Activated CD4-positive, alpha-beta memory T cell treated with anti-CD3 and anti-CD28 coated beads, Interleukin-2, amount 10 ng/mL, durations not matched to agents 7 days and 5 days (primary cell): ENCODE results near the gene KMT2E. TPM values are rescaled to one million over a fixed set of nuclear protein-coding genes. Genes with fewer than 3 reads are reported as not detected.
A peak's percentile ranks its signal among the peaks of the same experiment; 100 is the strongest.
"Not testable (repeated sequence)": the region's sequence is repeated elsewhere in the genome, so short reads cannot be mapped to it uniquely, and the experiment has no call there.

ENCODE experiments used
- CTCF ChIA-PET: fragments of 350-600 bp; sonication (Branson Sonifier 250); formaldehyde crosslinking; loops from one replicate; lab custom pipeline; 2021; ENCODE audit warnings: antibody characterized with exemption, inconsistent platforms; lab: Charles Lee
- POLR2A ChIA-PET: fragments of 350-600 bp; sonication (Branson Sonifier 250); formaldehyde crosslinking; loops from one replicate; lab custom pipeline; 2021; ENCODE audit warnings: antibody characterized with exemption; lab: Charles Lee
- DNase-seq: peaks from one replicate; pipeline ENCODE4 v3.0.0-alpha.2; 2020
- H3K27ac Mint-ChIP-seq: one replicate; pipeline ENCODE4 v1.8.0; 2021; ENCODE audit warnings: mild to moderate bottlenecking, mixed read lengths
- H3K27me3 Mint-ChIP-seq: one replicate; pipeline ENCODE4 v1.8.0; 2021; ENCODE audit warnings: mixed read lengths
- H3K36me3 Mint-ChIP-seq: one replicate; pipeline ENCODE4 v1.8.0; 2021; ENCODE audit warnings: low read depth, mixed read lengths
- H3K4me1 Mint-ChIP-seq: one replicate; pipeline ENCODE4 v1.8.0; 2021; ENCODE audit warnings: mixed read lengths
- H3K4me3 Mint-ChIP-seq: one replicate; pipeline ENCODE4 v1.8.0; 2021; ENCODE audit warnings: mild to moderate bottlenecking, mixed read lengths
- H3K9me3 Mint-ChIP-seq: one replicate; pipeline ENCODE4 v1.8.0; 2021; ENCODE audit warnings: mixed read lengths
- total RNA-seq, 2 experiments: library from RNA; stranded (reverse); gene quantifications; one replicate each; pipeline ENCODE4 v1.2.3, GENCODE V29; 2021

KMT2E gene
- total RNA-seq, 2 experiments from 2014 or later = 122 to 128 TPM

- peaks cover 54% of the 10 kb centered on the region for H3K36me3 Mint-ChIP-seq
- POLR2A ChIA-PET = interaction anchor here (3.1 to 19.3 kb wide), 4 partner anchors 8 to 17 kb away, joined by 17 to 822 read pairs (median 22); partner anchors contain the start of gene KMT2E
- H3K9me3 Mint-ChIP-seq = no peaks in the 10 kb centered on the region
- peak overlapping the region; percentile 61 for H3K27ac Mint-ChIP-seq
- peak overlapping the region; percentile 43 for H3K4me3 Mint-ChIP-seq
- H3K4me1 Mint-ChIP-seq = peaks cover 84% of the 10 kb centered on the region
- CTCF ChIA-PET = interaction anchor here (0.9 to 7.6 kb wide), 4 partner anchors 10 to 20 kb away, joined by 3 to 66 read pairs (median 4); partner anchors contain the start of gene KMT2E
- DNase-seq = peak; percentile 34
- no peaks in the 10 kb centered on the region for H3K27me3 Mint-ChIP-seq
These were observed 10.7 kb upstream of the KMT2E start for GRCh38 chr7:105003275-105003674.

DNA sequence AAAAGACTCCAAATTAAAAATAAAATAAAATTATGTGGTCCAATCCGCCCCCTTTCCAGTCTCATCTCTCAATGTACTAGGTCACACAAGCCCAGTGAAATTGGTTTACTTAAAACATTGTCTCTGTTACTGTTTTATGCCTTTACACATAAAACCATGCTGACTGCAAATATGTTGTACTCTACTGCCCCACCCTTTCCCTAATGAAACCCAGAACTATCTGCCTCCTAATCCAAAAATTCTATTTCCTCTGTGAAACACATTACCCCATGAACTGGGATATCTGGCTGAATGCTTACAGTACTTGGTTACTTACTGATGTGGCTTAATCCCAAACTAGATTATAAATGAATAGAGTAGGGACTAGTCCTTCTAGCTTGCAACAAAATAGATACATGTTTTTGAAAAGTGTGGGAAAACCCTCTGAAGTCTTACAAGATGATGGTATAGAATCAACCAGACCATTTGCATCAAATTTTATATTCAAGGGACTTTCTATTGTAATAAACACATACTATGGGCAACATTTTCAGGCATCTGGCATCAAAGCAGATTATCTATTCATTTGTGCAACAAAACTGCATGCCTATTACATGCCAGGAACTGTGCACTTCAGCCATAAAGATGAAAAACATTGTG is 10.0 kb upstream of the KMT2E start:
- H3K9me3 Mint-ChIP-seq = no peaks in the 10 kb centered on the region
- H3K27me3 Mint-ChIP-seq = no peaks in the 10 kb centered on the region
- DNase-seq = no peak
- ChIA-PET CTCF (interaction anchor here (1.7 to 7.6 kb wide), 2 partner anchors 13 to 21 kb away, joined by 5 to 66 read pairs; no protein-coding TSS in a partner anchor), POLR2A (interaction anchor here (3.1 to 19.3 kb wide), 4 partner anchors 7 to 18 kb away, joined by 17 to 822 read pairs (median 22); partner anchors contain the start of gene KMT2E)
- peaks cover 56% of the 10 kb centered on the region for H3K36me3 Mint-ChIP-seq
- H3K27ac Mint-ChIP-seq = peak overlapping the region; percentile 57
- H3K4me3 Mint-ChIP-seq = peak overlapping the region; percentile 21
- peaks cover 85% of the 10 kb centered on the region for H3K4me1 Mint-ChIP-seq

DNA sequence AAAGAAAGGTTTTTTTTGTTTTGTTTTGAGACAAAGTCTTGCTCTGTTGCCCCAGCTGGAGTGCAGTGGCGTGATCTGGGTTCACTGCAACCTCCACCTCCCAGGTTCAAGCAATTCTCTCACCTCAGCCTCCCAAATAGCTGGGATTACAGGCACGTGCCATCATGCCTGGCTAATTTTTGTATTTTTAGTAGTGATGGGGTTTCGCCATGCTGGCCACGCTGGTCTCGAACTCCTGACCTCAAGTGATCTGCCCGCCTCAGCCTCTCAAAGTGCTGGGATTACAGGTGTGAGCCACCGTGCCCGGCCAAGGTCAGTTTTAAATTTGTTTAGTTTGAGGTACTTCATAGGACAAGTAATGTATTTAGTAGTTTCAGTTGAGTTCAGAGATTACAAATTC is 9.0 kb upstream of the KMT2E start:
- POLR2A ChIA-PET = interaction anchor here (6.1 to 19.3 kb wide), 3 partner anchors 11 to 60 kb away, joined by 50 to 822 read pairs (median 364); no protein-coding TSS in a partner anchor

GRCh38 chr7:105005486-105005885 is 8.5 kb upstream of the KMT2E start:
- not testable (repeated sequence) for H3K27ac Mint-ChIP-seq, H3K4me3 Mint-ChIP-seq, DNase-seq, H3K9me3 Mint-ChIP-seq, H3K27me3 Mint-ChIP-seq
- ChIA-PET POLR2A (interaction anchor here (6.1 to 19.3 kb wide), 3 partner anchors 11 to 61 kb away, joined by 50 to 822 read pairs (median 364); no protein-coding TSS in a partner anchor), CTCF (interaction anchor here (1.1 to 7.6 kb wide), 4 partner anchors 23 to 526 kb away, joined by 3 to 66 read pairs (median 4); partner anchors contain the start of gene RINT1)
- H3K4me1 Mint-ChIP-seq = peaks cover 88% of the 10 kb centered on the region
- H3K36me3 Mint-ChIP-seq = peaks cover 59% of the 10 kb centered on the region

More for the DNA sequence above, 9.0 kb upstream of the KMT2E start:
- CTCF ChIA-PET = interaction anchor here (1.1 to 7.6 kb wide), 4 partner anchors 22 to 527 kb away, joined by 3 to 66 read pairs (median 4); partner anchors contain the start of gene RINT1
- H3K27me3 Mint-ChIP-seq, H3K9me3 Mint-ChIP-seq, H3K4me3 Mint-ChIP-seq, DNase-seq: not testable (repeated sequence)
- Mint-ChIP-seq H3K4me1 (peaks cover 87% of the 10 kb centered on the region), H3K36me3 (peaks cover 59% of the 10 kb centered on the region), H3K27ac (peak overlapping the region; percentile 34)

- peaks cover 80% of the 10 kb centered on the region for H3K4me1 Mint-ChIP-seq
- H3K4me3 Mint-ChIP-seq = no peak overlapping the region
- POLR2A ChIA-PET = interaction anchor here (6.1 to 19.3 kb wide), 3 partner anchors 10 to 62 kb away, joined by 50 to 822 read pairs (median 364); no protein-coding TSS in a partner anchor
- peaks cover 60% of the 10 kb centered on the region for H3K36me3 Mint-ChIP-seq
- no peaks in the 10 kb centered on the region for H3K27me3 Mint-ChIP-seq
- H3K9me3 Mint-ChIP-seq = no peaks in the 10 kb centered on the region
- CTCF ChIA-PET = interaction anchor here (0.7 to 7.6 kb wide), 5 partner anchors 8 to 1097 kb away, joined by 3 to 66 read pairs (median 3); no protein-coding TSS in a partner anchor
- DNase-seq = no peak
- no peak overlapping the region for H3K27ac Mint-ChIP-seq
These were observed 7.5 kb upstream of the KMT2E start for GRCh38 chr7:105006367-105007136.

DNA sequence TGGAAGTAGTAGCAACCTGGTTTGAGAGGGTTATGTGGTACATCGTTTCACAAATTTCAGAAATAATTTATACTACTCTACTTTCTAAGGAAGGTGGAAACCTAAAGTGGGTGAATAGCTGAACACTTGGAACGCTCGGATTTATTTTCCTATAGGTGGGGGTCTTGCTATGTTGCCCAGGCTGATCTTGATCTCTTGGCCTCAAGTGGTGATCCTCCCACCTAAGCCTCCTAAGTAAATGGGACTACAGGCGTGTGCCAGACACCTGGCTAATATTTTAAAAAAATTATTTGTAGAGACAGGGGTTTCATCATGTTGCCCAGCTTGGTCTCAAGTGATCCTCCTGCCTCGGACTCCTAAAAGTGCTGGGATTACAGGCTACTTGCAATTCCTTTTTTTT is 6.7 kb upstream of the KMT2E start:
- no peak overlapping the region for H3K4me3 Mint-ChIP-seq
- CTCF ChIA-PET = interaction anchor here (0.7 to 7.6 kb wide), 4 partner anchors 9 to 1096 kb away, joined by 3 to 66 read pairs (median 4); no protein-coding TSS in a partner anchor

GRCh38 chr7:105009667-105010503 is 4.1 kb upstream of the KMT2E start:
- CTCF ChIA-PET = interaction anchor here (0.6 to 4.2 kb wide), 8 partner anchors 19 to 127 kb away, joined by 3 to 67 read pairs (median 5); no protein-coding TSS in a partner anchor

More for the DNA sequence above, 6.7 kb upstream of the KMT2E start:
- Mint-ChIP-seq H3K27ac (no peak overlapping the region), H3K4me1 (peaks cover 72% of the 10 kb centered on the region), H3K27me3 (no peaks in the 10 kb centered on the region), H3K36me3 (peaks cover 62% of the 10 kb centered on the region), H3K9me3 (no peaks in the 10 kb centered on the region)
- POLR2A ChIA-PET = interaction anchor here (2.2 to 19.3 kb wide), 4 partner anchors 9 to 63 kb away, joined by 8 to 822 read pairs (median 207); no protein-coding TSS in a partner anchor
- DNase-seq = no peak

DNA sequence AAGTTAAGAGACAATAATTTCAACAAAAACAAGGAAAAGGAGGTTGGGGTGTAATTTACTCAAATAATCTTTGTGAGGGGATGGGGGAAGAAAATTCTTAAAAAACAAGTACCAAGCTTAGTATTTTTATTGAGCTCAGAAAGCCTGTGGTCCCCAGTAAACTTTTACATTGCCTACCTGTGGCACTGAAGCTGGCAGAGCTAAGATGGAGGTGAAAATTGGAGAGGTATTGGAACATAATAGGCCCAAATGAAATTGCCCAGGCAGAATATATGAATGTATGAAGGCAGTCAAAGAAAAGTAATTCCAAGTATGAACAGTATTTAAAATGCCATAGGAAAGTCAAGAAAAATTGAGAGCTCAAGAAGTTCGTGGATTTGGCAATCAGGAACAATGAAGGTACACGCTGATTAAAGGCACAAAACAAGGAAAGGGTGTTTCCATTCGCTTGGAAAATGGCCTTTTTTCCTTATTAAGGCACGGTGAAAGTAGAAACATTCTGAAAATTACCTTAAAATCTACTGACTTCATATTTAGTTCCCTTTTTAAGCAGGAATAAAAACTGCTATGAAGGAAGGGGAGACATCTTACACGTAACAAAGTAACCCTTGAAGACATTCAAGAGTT is 3.4 kb upstream of the KMT2E start:
- Mint-ChIP-seq H3K4me3 (peak overlapping the region; percentile 97), H3K27me3 (no peaks in the 10 kb centered on the region), H3K4me1 (peaks cover 43% of the 10 kb centered on the region), H3K36me3 (peaks cover 77% of the 10 kb centered on the region), H3K9me3 (no peaks in the 10 kb centered on the region), H3K27ac (peak overlapping the region; percentile 100)
- ChIA-PET POLR2A (interaction anchor here (0.6 to 19.3 kb wide), 18 partner anchors 6 to 1274 kb away, joined by 3 to 822 read pairs (median 6); partner anchors contain the start of genes NAMPT and SRPK2), CTCF (interaction anchor here (0.6 to 4.2 kb wide), 7 partner anchors 23 to 127 kb away, joined by 3 to 67 read pairs (median 5); no protein-coding TSS in a partner anchor)
- DNase-seq = no peak

More at GRCh38 chr7:105009667-105010503, 4.1 kb upstream of the KMT2E start:
- no peak for DNase-seq
- H3K9me3 Mint-ChIP-seq = no peaks in the 10 kb centered on the region
- H3K36me3 Mint-ChIP-seq = peaks cover 74% of the 10 kb centered on the region
- H3K4me1 Mint-ChIP-seq = peaks cover 48% of the 10 kb centered on the region
- H3K27me3 Mint-ChIP-seq = no peaks in the 10 kb centered on the region
- H3K27ac Mint-ChIP-seq = peak overlapping the region; percentile 100
- H3K4me3 Mint-ChIP-seq = peak overlapping the region; percentile 97
- POLR2A ChIA-PET = interaction anchor here (0.7 to 19.3 kb wide), 15 partner anchors 7 to 522 kb away, joined by 3 to 822 read pairs (median 6); partner anchors contain the start of gene SRPK2

GRCh38 chr7:105011141-105011830 is 2.7 kb upstream of the KMT2E start:
- Mint-ChIP-seq H3K4me3 (peak overlapping the region; percentile 97), H3K27ac (peak overlapping the region; percentile 100), H3K9me3 (no peaks in the 10 kb centered on the region), H3K4me1 (peaks cover 38% of the 10 kb centered on the region), H3K36me3 (peaks cover 80% of the 10 kb centered on the region), H3K27me3 (no peaks in the 10 kb centered on the region)
- DNase-seq = no peak
- ChIA-PET POLR2A (interaction anchor here (0.6 to 19.3 kb wide), 19 partner anchors 9 to 1273 kb away, joined by 3 to 822 read pairs (median 4); partner anchors contain the start of genes NAMPT, RINT1 and SRPK2), CTCF (interaction anchor here (0.6 to 4.2 kb wide), 5 partner anchors 23 to 89 kb away, joined by 3 to 67 read pairs (median 5); no protein-coding TSS in a partner anchor)

DNA sequence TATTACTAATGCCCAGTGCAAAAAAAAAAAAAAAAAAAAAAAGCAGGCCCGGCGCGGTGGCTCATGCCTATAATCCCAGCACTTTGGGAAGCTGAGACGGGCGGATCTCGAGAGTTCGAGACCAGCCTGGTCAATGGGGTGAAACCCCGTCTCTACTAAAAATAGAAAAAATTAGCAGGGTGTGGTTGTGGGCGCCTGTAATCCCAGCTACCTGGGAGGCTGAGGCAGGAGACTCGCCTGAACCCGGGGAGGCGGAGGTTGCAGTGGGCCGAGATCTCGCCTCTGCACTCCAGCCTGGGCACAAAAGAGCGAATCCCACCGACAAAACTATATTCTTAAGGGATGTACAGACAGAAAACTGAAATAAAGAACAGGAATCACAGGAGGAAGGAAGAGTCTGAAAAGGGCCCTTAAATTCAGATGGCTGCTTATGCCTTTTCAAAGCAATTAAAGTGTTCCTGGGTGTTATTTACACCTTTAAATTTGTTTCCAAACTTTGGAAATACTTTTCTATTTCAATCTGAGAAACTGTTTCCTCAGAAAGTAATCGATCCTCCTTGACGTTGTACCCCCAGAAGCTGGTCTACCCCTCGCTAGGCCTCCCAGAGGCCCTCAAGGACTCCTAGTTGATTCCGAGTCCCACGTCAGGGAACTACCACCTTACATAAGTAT is 2.0 kb upstream of the KMT2E start:
- H3K27ac Mint-ChIP-seq = peak overlapping the region; percentile 100
- peaks cover 34% of the 10 kb centered on the region for H3K4me1 Mint-ChIP-seq
- peak; percentile 49 for DNase-seq
- CTCF ChIA-PET = interaction anchor here (0.6 to 4.2 kb wide), 2 partner anchors 29 to 30 kb away, joined by 3 to 67 read pairs; no protein-coding TSS in a partner anchor
- peaks cover 82% of the 10 kb centered on the region for H3K36me3 Mint-ChIP-seq
- H3K4me3 Mint-ChIP-seq = peak overlapping the region; percentile 97
- no peaks in the 10 kb centered on the region for H3K9me3 Mint-ChIP-seq
- POLR2A ChIA-PET = interaction anchor here (0.8 to 19.3 kb wide), 19 partner anchors 9 to 665 kb away, joined by 3 to 822 read pairs (median 4); partner anchors contain the start of gene RINT1
- H3K27me3 Mint-ChIP-seq = no peaks in the 10 kb centered on the region
